Measurements from ENCODE around the gene OASL.

GRCh38 chr12:120983759-120984158 is 55.3 kb downstream of the OASL start:
- TF ChIP-seq CEBPG (CRISPR knock-in tag; IDR thresholded peaks at IDR 0.05) (no peak), CEBPG (tag; conservative IDR thresholded peaks at IDR 0.05 in 1 of 2, IDR thresholded peaks at IDR 0.05 in 1 of 2) (no peak), CBX5 (IDR thresholded peaks at IDR 0.05; ENCODE audit: borderline replicate concordance, low read depth) (no peak), MTA3 (IDR thresholded peaks at IDR 0.05; ENCODE audit: borderline replicate concordance) (no peak), U2AF2 (optimal IDR thresholded peaks at IDR 0.05; ENCODE audit: low read depth, low read length) (no peak), RFX5 (IDR thresholded peaks at IDR 0.05; ENCODE audit: low read depth, low read length) (no peak), CEBPZ (IDR thresholded peaks at IDR 0.05; ENCODE audit: borderline replicate concordance, low read depth, low read length) (no peak), ZFX (CRISPR knock-in tag; IDR thresholded peaks at IDR 0.05) (no peak), CTCF (IDR thresholded peaks at IDR 0.05 in 2 of 3, conservative IDR thresholded peaks at IDR 0.05 in 1 of 3; ENCODE audit: insufficient read depth in 2 of 3, low read depth in 1 of 3, low read length in 3 of 3) (no peak), ZNF174 (CRISPR knock-in tag; IDR thresholded peaks at IDR 0.05) (no peak), ADNP (tag; IDR thresholded peaks at IDR 0.05) (no peak), ATF2 (CRISPR knock-in tag; IDR thresholded peaks at IDR 0.05) (no peak), SMARCB1 (IDR thresholded peaks at IDR 0.05; ENCODE audit: insufficient read length, low read depth) (no peak)
